ENCODE data around the gene ACCSL.

Gene ACCSL

GRCh38 chr11:44058275-44058674 lies 10.5 kb downstream of the ACCSL start:
- no peaks in the 10 kb centered on the region for H3K79me2 ChIP-seq (ENCODE audit: insufficient read depth, low read depth)
- H3K4me3 ChIP-seq (IDR thresholded peaks at IDR 0.05; ENCODE audit: insufficient read depth, low read depth, low read length): no peak overlapping the region
- H3K36me3 ChIP-seq (ENCODE audit: insufficient read depth): no peaks in the 10 kb centered on the region
- H3K27ac ChIP-seq: no peak overlapping the region
- no peaks in the 10 kb centered on the region for H4K20me1 ChIP-seq (ENCODE audit: insufficient read depth)
- no peaks in the 10 kb centered on the region for H3K27me3 ChIP-seq (ENCODE audit: insufficient read depth, low read depth)
- no peak overlapping the region for H3K4me2 ChIP-seq
- TF ChIP-seq CTCF (conservative IDR thresholded peaks at IDR 0.05; ENCODE audit: low read depth, low read length): no peak
- no peaks in the 10 kb centered on the region for H3K4me1 ChIP-seq (ENCODE audit: low read depth, poor library complexity, severe bottlenecking)
- no peak overlapping the region for H2AFZ ChIP-seq (ENCODE audit: low read depth)
- H3K9ac ChIP-seq: no peak overlapping the region

DNA sequence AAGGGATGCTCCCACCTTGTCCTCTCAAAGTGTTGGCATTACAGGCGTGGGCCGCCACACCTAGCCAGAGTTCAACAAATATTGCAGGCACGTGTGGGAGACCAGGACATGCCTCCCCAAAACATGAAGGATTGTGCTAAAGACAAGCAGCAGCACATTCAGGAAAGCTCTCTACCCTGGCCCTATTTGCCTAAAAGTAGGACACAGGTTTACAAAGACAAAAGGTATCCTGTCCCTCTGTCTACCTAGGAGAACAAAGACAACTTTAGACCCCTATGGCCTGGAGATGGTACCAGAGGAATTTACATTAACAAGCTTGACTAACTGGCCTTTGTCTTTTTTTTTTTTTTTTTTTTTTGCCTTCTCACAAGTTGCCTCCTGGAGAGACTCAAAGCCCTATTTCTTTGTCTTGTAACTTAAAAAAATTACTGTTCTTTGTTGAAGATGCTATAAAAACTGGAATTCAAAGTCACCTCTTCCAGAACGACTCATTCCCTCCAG lies 17.4 kb downstream of the ACCSL start:
- no peak for TF ChIP-seq CTCF (conservative IDR thresholded peaks at IDR 0.05; ENCODE audit: low read depth, low read length)
- no peaks in the 10 kb centered on the region for H3K4me1 ChIP-seq (ENCODE audit: low read depth, poor library complexity, severe bottlenecking)
- H3K36me3 ChIP-seq (ENCODE audit: insufficient read depth): no peaks in the 10 kb centered on the region
- no peaks in the 10 kb centered on the region for H4K20me1 ChIP-seq (ENCODE audit: insufficient read depth)
- no peak overlapping the region for H3K27ac ChIP-seq
- H3K9ac ChIP-seq: no peak overlapping the region
- H3K4me3 ChIP-seq (IDR thresholded peaks at IDR 0.05; ENCODE audit: insufficient read depth, low read depth, low read length): no peak overlapping the region
- no peak overlapping the region for H3K4me2 ChIP-seq
- no peak overlapping the region for H2AFZ ChIP-seq (ENCODE audit: low read depth)
- no peaks in the 10 kb centered on the region for H3K79me2 ChIP-seq (ENCODE audit: insufficient read depth, low read depth)
- no peaks in the 10 kb centered on the region for H3K27me3 ChIP-seq (ENCODE audit: insufficient read depth, low read depth)

DNA sequence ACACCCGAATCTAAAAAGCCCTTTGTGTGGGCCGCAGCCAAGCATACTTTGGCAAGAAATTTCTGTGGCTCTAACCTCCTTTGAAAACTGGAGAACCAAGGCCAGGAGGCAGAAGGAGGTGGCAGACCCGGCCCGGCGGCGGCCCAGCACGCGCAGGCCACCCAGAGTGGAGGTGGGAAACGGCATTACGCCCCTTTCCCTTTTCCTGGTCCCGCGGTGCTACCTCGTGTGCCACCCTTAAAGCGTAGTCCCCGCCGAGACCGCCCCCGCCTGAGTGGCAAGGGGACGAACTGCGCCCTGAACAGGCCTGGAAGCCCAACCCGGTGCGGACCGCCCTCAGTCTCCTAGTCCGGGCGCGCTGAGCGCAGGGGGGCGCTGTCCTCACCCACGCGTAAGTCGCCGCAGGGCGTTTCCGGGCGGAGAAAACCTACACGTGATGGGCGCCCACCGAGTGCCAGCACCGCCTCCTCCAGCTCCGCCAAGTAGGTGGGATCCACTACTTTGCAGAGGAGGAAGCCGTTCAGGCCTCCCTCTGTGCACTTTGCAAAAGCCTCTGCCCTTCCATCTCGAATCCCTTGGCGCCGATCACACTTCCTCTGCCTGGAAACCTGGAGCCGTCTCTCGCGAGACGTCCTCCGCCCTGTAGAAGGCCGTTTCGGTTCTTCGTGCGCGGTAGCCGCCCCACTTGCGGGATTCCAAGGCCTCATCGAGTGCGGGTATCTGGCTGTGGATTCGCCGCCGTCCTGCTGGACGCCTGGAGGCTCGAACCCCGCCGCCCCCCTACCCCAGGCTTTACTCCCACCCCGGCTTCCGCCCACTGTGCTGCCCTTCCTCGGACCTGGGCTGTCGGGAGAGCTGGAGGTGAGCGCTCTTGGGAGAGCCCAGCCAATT lies 18.3 kb downstream of the ACCSL start, which contains the start of gene ACCS:
ACCS (plus strand) TSS at position 430 of the 891 bp plus-strand sequence. CDS start 1,358 bp downstream, outside the sequence.
- Histone ChIP-seq H3K9ac (no peak within 1 kb of the TSS), H3K27me3 (ENCODE audit: insufficient read depth, low read depth) (no peaks in the 10 kb centered on the region), H3K4me3 (IDR thresholded peaks at IDR 0.05; ENCODE audit: insufficient read depth, low read depth, low read length) (no peak within 1 kb of the TSS), H2AFZ (ENCODE audit: low read depth) (no peak within 1 kb of the TSS), H3K4me2 (no peak within 1 kb of the TSS), H3K27ac (no peak within 1 kb of the TSS), H3K36me3 (ENCODE audit: insufficient read depth) (no peaks in the 10 kb centered on the region), H4K20me1 (ENCODE audit: insufficient read depth) (no peaks in the 10 kb centered on the region), H3K79me2 (ENCODE audit: insufficient read depth, low read depth) (no peaks in the 10 kb centered on the region), H3K4me1 (ENCODE audit: low read depth, poor library complexity, severe bottlenecking) (no peaks in the 10 kb centered on the region)
- TF ChIP-seq CTCF (conservative IDR thresholded peaks at IDR 0.05; ENCODE audit: low read depth, low read length): no peak

DNA sequence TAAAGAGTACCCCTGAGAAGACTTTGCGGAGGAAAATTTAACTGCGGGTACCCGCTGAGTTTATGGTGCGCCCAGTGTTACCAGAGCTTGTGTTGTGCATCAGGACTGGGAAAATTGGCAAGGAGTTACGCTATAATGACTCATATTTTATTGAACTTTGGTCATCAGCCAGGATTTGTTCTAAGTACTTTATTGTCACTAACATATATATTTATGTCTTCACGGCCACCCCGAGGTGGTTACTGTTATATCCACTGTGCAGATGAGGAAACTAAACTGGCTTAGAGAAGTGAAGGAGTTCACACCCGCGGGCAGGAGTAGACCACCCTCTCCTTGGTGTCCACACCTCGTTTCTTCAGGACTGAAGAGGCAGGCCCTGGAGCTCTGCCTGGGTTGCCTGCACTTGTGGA lies 19.0 kb downstream of the ACCSL start:
- no peaks in the 10 kb centered on the region for H3K27me3 ChIP-seq (ENCODE audit: insufficient read depth, low read depth)
- no peaks in the 10 kb centered on the region for H3K79me2 ChIP-seq (ENCODE audit: insufficient read depth, low read depth)
- H3K4me1 ChIP-seq (ENCODE audit: low read depth, poor library complexity, severe bottlenecking): no peaks in the 10 kb centered on the region
- no peak overlapping the region for H3K9ac ChIP-seq
- H3K4me3 ChIP-seq (IDR thresholded peaks at IDR 0.05; ENCODE audit: insufficient read depth, low read depth, low read length): no peak overlapping the region
- no peaks in the 10 kb centered on the region for H4K20me1 ChIP-seq (ENCODE audit: insufficient read depth)
- no peak overlapping the region for H3K27ac ChIP-seq
- H3K4me2 ChIP-seq: no peak overlapping the region
- TF ChIP-seq CTCF (conservative IDR thresholded peaks at IDR 0.05; ENCODE audit: low read depth, low read length): no peak
- no peak overlapping the region for H2AFZ ChIP-seq (ENCODE audit: low read depth)
- H3K36me3 ChIP-seq (ENCODE audit: insufficient read depth): no peaks in the 10 kb centered on the region
